ENCODE results near the gene OCEL1.

Gene OCEL1

DNA sequence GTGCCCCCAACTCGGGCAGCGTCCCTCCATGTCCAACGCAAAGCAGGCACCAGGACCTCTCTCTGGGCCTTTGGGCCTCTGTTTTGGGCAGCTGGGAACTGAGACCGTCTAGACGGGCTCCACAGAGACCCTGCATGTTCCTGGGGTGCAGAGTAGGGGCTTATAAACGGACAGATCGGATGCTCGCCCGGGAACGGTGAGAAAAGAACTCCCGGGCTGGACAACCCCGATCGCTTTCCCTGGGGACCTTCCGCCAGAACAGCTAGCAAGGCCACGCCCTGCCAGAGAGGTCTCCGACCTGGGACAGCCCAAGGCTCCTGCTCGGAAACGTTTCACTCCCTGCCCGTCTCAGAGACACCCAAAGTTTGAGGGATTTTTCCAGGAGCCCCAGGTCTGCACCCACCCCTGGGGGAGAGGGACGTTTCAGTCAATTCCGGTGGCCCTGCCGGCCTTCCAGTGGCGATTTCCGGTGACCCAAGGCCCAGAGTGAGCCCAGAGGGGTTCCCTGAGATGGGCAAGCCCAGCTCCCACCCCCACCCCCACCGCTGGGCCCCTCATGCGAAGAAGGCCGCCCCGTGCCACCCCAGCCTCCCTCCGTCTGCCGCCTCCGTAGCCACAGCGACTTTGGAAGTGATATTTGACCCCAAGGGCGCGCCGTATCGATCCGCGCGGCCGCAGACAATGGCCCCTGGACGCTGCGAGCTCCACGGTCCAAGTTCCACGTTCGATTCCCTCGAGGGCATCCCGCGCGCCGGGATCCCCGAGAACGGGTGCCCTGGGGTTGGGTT is 18.0 kb downstream of the OCEL1 start:
- Histone ChIP-seq H3K9me3 (ENCODE audit: low read length) (no peaks in the 10 kb centered on the region), H3K27me3 (ENCODE audit: insufficient read depth, low read length) (no peaks in the 10 kb centered on the region), H3K79me2 (ENCODE audit: insufficient read depth, low read length) (no peaks in the 10 kb centered on the region), H3K27ac (ENCODE audit: low read depth, low read length, poor library complexity, severe bottlenecking) (peak overlapping the region; percentile 59), H3K4me3 (ENCODE audit: low read depth, low read length, poor library complexity, severe bottlenecking) (peak overlapping the region; percentile 66), H2AFZ (ENCODE audit: low read length) (no peak overlapping the region), H3K9me2 (ENCODE audit: low read depth, low read length) (no peaks in the 10 kb centered on the region), H3F3A (ENCODE audit: insufficient read depth, low read length) (no peaks in the 10 kb centered on the region), H3K4me1 (ENCODE audit: insufficient read depth, low read length, severe bottlenecking) (peaks cover 36% of the 10 kb centered on the region), H4K20me1 (ENCODE audit: insufficient read depth, low read length) (no peaks in the 10 kb centered on the region), H3K36me3 (ENCODE audit: insufficient read depth, low read length) (0 out of 2 replicates have a peak, but pooled peaks cover 4% of the 10 kb centered on the region), H3K9ac (ENCODE audit: low read length) (peak overlapping the region; percentile 51), H3K4me2 (ENCODE audit: low read length) (peak overlapping the region; percentile 79)
- TF ChIP-seq, protein P1, sequence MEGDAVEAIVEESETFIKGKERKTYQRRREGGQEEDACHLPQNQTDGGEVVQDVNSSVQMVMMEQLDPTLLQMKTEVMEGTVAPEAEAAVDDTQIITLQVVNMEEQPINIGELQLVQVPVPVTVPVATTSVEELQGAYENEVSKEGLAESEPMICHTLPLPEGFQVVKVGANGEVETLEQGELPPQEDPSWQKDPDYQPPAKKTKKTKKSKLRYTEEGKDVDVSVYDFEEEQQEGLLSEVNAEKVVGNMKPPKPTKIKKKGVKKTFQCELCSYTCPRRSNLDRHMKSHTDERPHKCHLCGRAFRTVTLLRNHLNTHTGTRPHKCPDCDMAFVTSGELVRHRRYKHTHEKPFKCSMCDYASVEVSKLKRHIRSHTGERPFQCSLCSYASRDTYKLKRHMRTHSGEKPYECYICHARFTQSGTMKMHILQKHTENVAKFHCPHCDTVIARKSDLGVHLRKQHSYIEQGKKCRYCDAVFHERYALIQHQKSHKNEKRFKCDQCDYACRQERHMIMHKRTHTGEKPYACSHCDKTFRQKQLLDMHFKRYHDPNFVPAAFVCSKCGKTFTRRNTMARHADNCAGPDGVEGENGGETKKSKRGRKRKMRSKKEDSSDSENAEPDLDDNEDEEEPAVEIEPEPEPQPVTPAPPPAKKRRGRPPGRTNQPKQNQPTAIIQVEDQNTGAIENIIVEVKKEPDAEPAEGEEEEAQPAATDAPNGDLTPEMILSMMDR (IDR thresholded peaks at IDR 0.05; ENCODE audit: low read length) = no peak
- TF ChIP-seq EZH2 (IDR thresholded peaks at IDR 0.05; ENCODE audit: borderline replicate concordance, low read length) = no peak

DNA sequence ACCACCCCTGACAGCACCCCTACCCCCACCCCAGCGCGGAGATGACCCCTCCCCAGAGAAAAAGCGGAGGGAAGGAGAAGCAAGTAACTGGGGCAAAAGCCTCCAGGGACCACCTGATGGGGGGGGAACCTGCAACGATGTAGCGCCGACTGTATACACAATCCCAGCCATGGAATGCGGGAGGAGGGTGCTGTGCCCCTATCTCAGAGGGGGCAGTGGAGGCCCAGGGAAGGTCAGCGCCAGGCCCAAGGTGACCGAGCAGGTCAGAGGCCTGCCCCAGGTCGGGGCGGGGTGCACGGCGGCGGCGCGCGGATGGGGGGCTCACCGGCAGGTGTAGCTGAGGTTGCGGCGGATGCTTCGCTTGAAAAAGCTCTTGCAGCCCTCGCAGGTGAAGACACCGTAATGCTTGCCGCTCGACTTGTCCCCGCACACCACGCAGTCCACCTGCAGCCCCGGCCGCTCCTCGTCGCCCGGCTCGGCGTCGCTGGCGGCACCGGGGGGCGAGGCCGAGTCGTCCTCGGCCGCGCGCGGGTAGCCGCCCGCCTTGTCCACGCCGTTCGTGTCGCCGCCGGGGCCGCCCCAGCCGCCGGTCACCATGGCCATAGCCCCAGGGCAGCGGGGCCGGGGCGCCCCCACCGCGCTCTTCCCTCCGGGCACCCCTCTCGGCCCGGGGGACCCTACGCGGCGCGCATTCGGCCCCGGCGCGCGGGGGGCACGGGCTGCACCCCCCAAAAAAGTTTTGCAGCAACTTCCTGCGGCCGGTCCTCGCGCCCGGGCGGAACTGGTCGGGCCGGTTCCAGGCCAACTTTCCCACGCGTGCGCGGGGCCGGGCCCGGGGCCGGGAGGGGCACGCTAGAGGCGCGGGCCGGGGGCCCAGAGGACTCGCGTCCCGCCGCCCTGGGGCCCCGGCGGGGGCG is 18.9 kb downstream of the OCEL1 start:
- no peak overlapping the region for H2AFZ ChIP-seq (ENCODE audit: low read length)
- H3K27ac ChIP-seq (ENCODE audit: low read depth, low read length, poor library complexity, severe bottlenecking) = peak overlapping the region; percentile 59

DNA sequence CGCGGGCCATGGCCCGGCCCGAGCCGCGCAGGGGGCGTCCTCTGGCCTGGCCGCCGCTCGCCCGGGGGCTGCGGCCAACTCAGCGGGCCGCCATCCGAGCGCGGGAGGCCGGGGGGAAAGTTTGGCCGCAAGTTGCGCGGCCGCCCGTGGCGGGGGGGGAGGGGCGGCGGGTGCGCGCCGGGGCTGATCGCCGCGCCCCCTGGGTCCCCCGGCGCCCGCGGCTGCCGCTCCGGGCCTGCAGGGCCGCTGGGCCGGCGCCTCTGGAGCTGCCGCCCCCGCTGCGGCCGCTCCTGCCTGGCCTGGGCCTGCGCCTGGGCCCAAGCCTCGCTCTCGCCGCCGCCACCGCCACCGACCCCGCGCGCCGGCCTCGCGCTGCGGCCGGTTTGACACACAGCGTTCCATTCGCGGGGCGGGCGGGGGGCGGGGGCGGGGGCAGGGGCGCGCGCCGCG is 19.5 kb downstream of the OCEL1 start, which contains the start of gene NR2F6:
Gene NR2F6, minus strand, starts transcription at position 385 of the 450 bp plus-strand sequence. CDS start 699 bp downstream, outside the sequence.
- peaks cover 36% of the 10 kb centered on the region for H3K4me1 ChIP-seq (ENCODE audit: insufficient read depth, low read length, severe bottlenecking)
- peak within 1 kb of the TSS; percentile 79 for H3K4me3 ChIP-seq (ENCODE audit: low read depth, low read length, poor library complexity, severe bottlenecking)
- no peaks in the 10 kb centered on the region for H3K9me2 ChIP-seq (ENCODE audit: low read depth, low read length)
- no peaks in the 10 kb centered on the region for H3K36me3 ChIP-seq (ENCODE audit: insufficient read depth, low read length)
- H3K79me2 ChIP-seq (ENCODE audit: insufficient read depth, low read length) = no peaks in the 10 kb centered on the region
- TF ChIP-seq, protein P1 (IDR thresholded peaks at IDR 0.05; ENCODE audit: low read length) = no peak
- no peak for TF ChIP-seq EZH2 (IDR thresholded peaks at IDR 0.05; ENCODE audit: borderline replicate concordance, low read length)
- no peak within 1 kb of the TSS for H2AFZ ChIP-seq (ENCODE audit: low read length)
- H3K9ac ChIP-seq (ENCODE audit: low read length) = peak within 1 kb of the TSS; percentile 90
- no peaks in the 10 kb centered on the region for H3F3A ChIP-seq (ENCODE audit: insufficient read depth, low read length)
- no peaks in the 10 kb centered on the region for H3K9me3 ChIP-seq (ENCODE audit: low read length)
- H4K20me1 ChIP-seq (ENCODE audit: insufficient read depth, low read length) = no peaks in the 10 kb centered on the region
- no peaks in the 10 kb centered on the region for H3K27me3 ChIP-seq (ENCODE audit: insufficient read depth, low read length)
- peak within 1 kb of the TSS; percentile 80 for H3K27ac ChIP-seq (ENCODE audit: low read depth, low read length, poor library complexity, severe bottlenecking)
- H3K4me2 ChIP-seq (ENCODE audit: low read length) = peak within 1 kb of the TSS; percentile 95

More for the DNA sequence above, 18.9 kb downstream of the OCEL1 start:
- Histone ChIP-seq H3K4me3 (ENCODE audit: low read depth, low read length, poor library complexity, severe bottlenecking) (peak overlapping the region; percentile 66), H4K20me1 (ENCODE audit: insufficient read depth, low read length) (no peaks in the 10 kb centered on the region), H3K36me3 (ENCODE audit: insufficient read depth, low read length) (0 out of 2 replicates have a peak, but pooled peaks cover 4% of the 10 kb centered on the region), H3K4me1 (ENCODE audit: insufficient read depth, low read length, severe bottlenecking) (peaks cover 36% of the 10 kb centered on the region), H3K9me2 (ENCODE audit: low read depth, low read length) (no peaks in the 10 kb centered on the region), H3K4me2 (ENCODE audit: low read length) (peak overlapping the region; percentile 79), H3F3A (ENCODE audit: insufficient read depth, low read length) (no peaks in the 10 kb centered on the region), H3K9me3 (ENCODE audit: low read length) (no peaks in the 10 kb centered on the region), H3K79me2 (ENCODE audit: insufficient read depth, low read length) (no peaks in the 10 kb centered on the region), H3K27me3 (ENCODE audit: insufficient read depth, low read length) (no peaks in the 10 kb centered on the region), H3K9ac (ENCODE audit: low read length) (peak overlapping the region; percentile 51)
- TF ChIP-seq, protein P1 (IDR thresholded peaks at IDR 0.05; ENCODE audit: low read length) = no peak
- no peak for TF ChIP-seq EZH2 (IDR thresholded peaks at IDR 0.05; ENCODE audit: borderline replicate concordance, low read length)

All from OCI-LY1 (cell line).